IPS DF 6.9 (cell line): ENCODE data around the gene DEPDC1B.
"Not testable (repeated sequence)": the region's sequence is repeated elsewhere in the genome, so short reads cannot be mapped to it uniquely, and the experiment has no call there.

Source experiments
- DNase-seq: peaks from one replicate; pipeline ENCODE4 v3.0.0-alpha.2; 2013; ENCODE audit warnings: low read depth, low spot score
- H3K27ac ChIP-seq: one replicate; pipeline ENCODE4 v1.5.1; 2013; ENCODE audit warnings: low read length, control low read depth
- H3K27me3 ChIP-seq: 2 replicates; pipeline ENCODE4 v1.6.1; 2013; ENCODE audit warnings: mild to moderate bottlenecking, low read length; ENCODE audit not compliant: control insufficient read depth, insufficient read depth
- H3K36me3 ChIP-seq: 2 replicates; pipeline ENCODE4 v1.6.1; 2013; ENCODE audit warnings: low read length; ENCODE audit not compliant: control insufficient read depth, insufficient read depth
- H3K4me1 ChIP-seq: 2 replicates; pipeline ENCODE4 v1.6.1; 2013; ENCODE audit warnings: low read length; ENCODE audit not compliant: control insufficient read depth, insufficient read depth
- H3K4me3 ChIP-seq: 2 replicates; pipeline ENCODE4 v1.5.1; 2013; ENCODE audit warnings: mild to moderate bottlenecking, low read length
- H3K9me3 ChIP-seq: 2 replicates; pipeline ENCODE4 v1.6.1; 2013; ENCODE audit warnings: low read length, inconsistent platforms; ENCODE audit not compliant: control insufficient read depth, insufficient read depth
- WGBS: extraction: QIAGEN DNeasy Blood & Tissue Kit; methylation state at CpG from one replicate; pipeline ENCODE4 v1.1.7; 2013; ENCODE audit warnings: mixed read lengths, missing lambda C conversion rate; ENCODE audit not compliant: insufficient read length, insufficient coverage; 5-methylcytosine and 5-hydroxymethylcytosine counted together

Gene DEPDC1B

DNA sequence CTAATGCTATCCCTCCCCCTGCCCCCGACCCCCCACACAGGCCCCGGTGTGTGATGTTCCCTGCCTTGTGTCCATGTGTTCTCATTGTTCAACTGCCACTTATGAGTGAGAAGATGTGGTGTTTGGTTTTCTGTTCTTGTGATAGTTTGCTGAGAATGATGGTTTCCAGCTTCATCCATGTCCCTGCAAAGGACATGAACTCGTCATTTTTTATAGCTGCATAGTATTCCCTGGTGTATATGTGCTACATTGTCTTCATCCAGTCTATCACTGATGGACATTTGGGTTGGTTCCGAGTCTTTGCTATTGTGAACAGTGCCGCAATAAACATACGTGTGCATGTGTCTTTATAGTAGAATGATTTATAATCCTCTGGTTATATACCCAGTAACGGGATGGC is 75.1 kb downstream of the DEPDC1B start:
- not testable (repeated sequence) for H3K9me3 ChIP-seq, H3K36me3 ChIP-seq, H3K27ac ChIP-seq, H3K4me3 ChIP-seq, DNase-seq, H3K4me1 ChIP-seq, H3K27me3 ChIP-seq
- WGBS = no CpG with 5 or more reads among the region's 7 CpGs

DNA sequence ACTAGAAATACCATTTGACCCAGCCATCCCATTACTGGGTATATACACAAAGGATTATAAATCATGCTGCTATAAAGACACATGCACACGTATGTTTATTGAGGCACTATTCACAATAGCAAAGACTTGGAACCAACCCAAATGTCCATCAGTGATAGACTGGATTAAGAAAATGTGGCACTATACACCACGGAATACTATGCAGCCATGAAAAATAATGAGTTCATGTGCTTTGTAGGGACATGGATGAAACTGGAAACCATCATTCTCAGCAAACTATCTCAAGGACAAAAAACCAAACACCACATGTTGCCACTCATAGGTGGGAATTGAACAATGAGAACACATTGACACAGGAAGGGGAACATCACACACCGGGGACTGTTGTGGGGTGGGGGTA is 79.2 kb downstream of the DEPDC1B start:
- not testable (repeated sequence) for DNase-seq, H3K9me3 ChIP-seq, H3K27me3 ChIP-seq, H3K4me3 ChIP-seq, H3K36me3 ChIP-seq, H3K4me1 ChIP-seq, H3K27ac ChIP-seq
- WGBS = no CpG with 5 or more reads among the region's 3 CpGs

DNA sequence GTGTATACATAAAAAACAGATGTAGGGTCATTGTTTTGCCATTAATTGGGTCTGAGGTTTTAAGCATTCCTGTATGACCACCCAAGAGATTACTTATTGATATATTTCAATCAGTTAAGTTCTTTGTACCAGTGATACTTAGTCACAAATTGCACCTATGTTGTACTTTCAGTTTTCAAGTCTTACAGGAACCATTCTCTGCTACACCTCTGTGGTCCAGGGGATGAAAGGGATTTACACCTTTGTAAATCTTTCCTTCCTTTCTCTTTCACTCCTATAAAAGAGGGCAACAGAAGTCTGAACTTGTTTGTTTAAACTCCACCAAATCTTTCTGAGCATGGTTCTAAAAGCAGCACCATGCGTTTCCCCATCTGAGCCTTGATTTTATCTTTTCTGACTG is 86.1 kb downstream of the DEPDC1B start:
- H3K27ac ChIP-seq = no peak overlapping the region
- H3K9me3 ChIP-seq = no peaks in the 10 kb centered on the region; the same call in 1 of the 2 replicates
- no peaks in the 10 kb centered on the region for H3K27me3 ChIP-seq
- no peak for DNase-seq
- 0 out of 2 replicates have a peak, but pooled peaks cover 2% of the 10 kb centered on the region for H3K36me3 ChIP-seq
- no peak overlapping the region for H3K4me3 ChIP-seq
- WGBS = no CpG with 5 or more reads among the region's 1 CpG
- H3K4me1 ChIP-seq = no peaks in the 10 kb centered on the region

DNA sequence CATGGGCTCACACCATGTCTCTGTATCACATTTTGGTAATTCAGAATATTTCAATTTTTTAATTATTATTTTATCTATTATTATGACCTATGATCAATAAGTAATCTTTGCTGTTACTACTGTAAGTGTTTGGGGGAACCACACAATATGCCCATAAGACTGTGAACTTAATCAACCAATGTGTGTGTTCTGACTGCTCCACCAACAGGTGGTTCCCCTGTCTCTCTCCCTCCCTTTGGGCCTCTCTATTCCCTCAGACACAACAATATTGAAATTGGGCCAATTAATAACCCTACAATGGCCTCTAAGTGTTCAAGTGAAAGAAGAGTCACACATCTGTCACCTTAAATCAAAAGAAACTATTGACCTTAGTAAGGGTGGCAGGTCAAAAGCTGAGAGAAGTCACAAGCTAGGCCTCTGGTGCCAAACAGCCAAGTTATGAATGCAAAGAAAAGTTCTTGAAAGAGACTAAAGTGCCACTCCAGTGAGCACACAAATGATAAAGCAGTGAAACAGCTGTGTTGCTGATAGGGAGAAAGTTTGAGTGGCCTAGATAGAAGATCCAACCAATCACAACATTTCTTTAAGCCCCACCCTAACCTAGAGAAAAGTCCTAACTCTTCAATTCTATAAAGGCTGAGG is 88.7 kb downstream of the DEPDC1B start:
- Histone ChIP-seq H3K4me3 (no peak overlapping the region), H3K27me3 (no peaks in the 10 kb centered on the region), H3K4me1 (no peaks in the 10 kb centered on the region), H3K27ac (no peak overlapping the region), H3K36me3 (0 out of 2 replicates have a peak, but pooled peaks cover 2% of the 10 kb centered on the region), H3K9me3 (no peaks in the 10 kb centered on the region; the same call in 1 of the 2 replicates)
- DNase-seq = no peak

DNA sequence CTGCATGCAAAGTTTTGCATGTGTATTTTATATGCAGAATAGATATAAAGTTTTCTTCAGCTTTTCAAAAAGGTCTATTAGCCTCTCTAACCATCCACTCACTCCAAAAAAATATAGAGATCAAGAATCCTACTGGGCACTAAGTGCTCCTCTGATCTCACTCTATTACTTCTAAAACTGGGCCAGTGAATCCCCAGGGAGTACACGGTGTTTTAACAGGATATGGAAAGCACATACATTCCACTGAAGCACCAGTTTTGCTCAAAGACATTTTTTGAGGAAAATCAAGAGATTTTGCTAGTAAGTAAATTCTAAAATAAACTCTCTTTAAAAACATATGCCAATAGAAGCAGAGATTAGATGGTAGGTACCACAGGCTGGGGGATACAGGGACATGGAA is 95.2 kb downstream of the DEPDC1B start:
- DNase-seq = no peak
- H3K36me3 ChIP-seq = peaks cover 3% of the 10 kb centered on the region; the same call in 1 of the 2 replicates
- no CpG with 5 or more reads among the region's 1 CpG for WGBS

DNA sequence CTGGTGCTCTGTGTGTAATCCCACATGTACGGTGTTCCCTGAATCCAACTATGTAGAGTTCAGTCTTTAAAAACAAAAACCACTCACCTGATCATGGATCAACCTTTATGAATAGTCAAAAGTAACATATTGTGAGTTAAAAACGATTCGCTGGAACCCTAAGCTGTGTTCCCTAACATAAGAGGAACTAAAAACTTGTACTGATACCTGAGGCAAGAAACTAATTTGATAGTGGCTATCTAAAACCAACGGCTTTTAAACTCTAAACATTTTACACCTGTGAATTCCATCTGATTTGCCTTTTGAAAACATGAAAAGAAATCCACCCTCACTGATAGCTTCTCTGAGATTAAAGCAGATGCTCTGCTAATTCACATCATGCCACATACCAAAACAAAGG is 101.5 kb downstream of the DEPDC1B start:
- no peak overlapping the region for H3K27ac ChIP-seq
- no CpG with 5 or more reads among the region's 4 CpGs for WGBS
- H3K9me3 ChIP-seq = no peaks in the 10 kb centered on the region
- peaks cover 3% of the 10 kb centered on the region; the same call in 1 of the 2 replicates for H3K36me3 ChIP-seq
- no peaks in the 10 kb centered on the region for H3K4me1 ChIP-seq
- no peak for DNase-seq
- no peak overlapping the region for H3K4me3 ChIP-seq
- H3K27me3 ChIP-seq = no peaks in the 10 kb centered on the region

More for the DNA sequence above, 95.2 kb downstream of the DEPDC1B start:
- Histone ChIP-seq H3K27ac (no peak overlapping the region), H3K4me1 (no peaks in the 10 kb centered on the region), H3K4me3 (no peak overlapping the region), H3K9me3 (no peaks in the 10 kb centered on the region), H3K27me3 (no peaks in the 10 kb centered on the region)

DNA sequence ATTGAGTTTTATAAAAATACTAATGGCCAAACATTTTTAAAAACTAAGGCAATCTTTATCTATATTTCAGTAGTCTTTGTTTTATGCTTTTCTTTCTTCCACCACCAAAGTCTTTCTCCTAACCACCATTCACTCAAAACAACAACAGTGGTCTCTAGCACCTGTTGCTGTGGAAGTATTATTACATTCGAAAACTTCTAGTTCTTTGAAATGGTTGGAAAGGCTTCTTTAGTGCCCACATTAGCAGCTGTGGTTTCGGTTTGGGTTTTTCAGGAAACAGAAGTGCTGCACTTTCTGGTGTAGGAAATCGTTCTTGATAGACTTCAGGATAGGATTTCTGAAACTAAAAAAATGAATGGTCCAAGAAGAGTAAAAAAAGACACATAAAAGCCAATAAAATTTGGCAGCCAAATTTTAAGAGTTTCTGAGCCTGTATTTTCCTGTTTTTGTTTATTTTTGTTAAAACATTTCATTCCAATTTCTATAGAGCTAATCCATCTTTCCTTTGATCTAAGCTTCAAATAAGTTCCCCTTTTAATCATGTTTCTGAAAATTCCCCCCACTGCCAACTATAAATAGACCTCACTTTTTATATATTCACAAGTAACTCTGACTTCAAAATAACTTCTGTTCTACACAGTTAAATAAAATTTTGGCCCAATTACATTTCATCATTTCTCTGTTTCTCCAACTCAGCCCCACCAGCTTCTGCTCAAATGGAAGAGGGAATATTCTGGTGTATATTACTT is 102.2 kb downstream of the DEPDC1B start:
- Histone ChIP-seq H3K4me1 (no peaks in the 10 kb centered on the region), H3K36me3 (no peaks in the 10 kb centered on the region; the same call in 1 of the 2 replicates), H3K27me3 (no peaks in the 10 kb centered on the region), H3K27ac (no peak overlapping the region), H3K4me3 (no peak overlapping the region), H3K9me3 (no peaks in the 10 kb centered on the region)
- no CpG with 5 or more reads among the region's 3 CpGs for WGBS
- no peak for DNase-seq

DNA sequence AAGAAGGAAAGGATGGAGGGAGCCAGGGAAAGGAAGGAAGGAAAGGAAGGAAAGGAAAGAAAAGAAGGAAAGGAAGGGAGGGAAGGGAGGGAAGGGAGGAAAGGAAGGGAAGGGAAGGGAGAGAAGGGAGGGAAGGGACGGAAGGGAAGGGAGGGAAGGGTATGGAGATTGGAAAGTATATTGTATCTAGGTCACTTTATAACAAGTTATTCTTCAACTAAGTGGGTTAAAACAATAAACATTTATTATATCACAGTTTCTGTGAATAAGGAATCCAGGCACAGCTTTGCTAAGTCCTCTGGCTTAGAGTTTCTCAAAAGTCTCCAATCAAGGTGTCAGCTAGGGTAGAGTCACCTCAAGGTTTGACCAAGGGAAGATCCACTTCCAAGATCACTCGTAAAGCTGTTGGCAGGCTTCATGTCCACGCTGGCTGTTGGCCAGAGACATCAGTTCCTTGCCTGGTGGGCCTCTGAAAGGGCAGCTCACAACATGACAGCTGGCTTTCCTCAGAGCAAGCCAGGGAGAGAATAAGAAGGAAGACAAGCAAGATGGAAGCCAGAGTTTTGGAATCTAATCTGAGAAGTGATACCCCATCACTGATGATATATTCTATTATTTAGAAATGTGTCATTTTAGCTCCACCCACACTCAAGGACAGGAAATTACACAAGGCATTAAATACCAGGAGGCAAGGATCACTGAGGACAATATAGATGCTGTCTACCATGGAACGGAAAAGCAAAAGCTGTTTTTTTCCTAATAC is 105.1 kb downstream of the DEPDC1B start:
- DNase-seq = no peak
- Histone ChIP-seq H3K36me3 (no peaks in the 10 kb centered on the region; the same call in 1 of the 2 replicates), H3K4me3 (no peak overlapping the region), H3K9me3 (no peaks in the 10 kb centered on the region), H3K4me1 (no peaks in the 10 kb centered on the region), H3K27me3 (no peaks in the 10 kb centered on the region), H3K27ac (no peak overlapping the region)
- WGBS = 91% methylated on average over 1 of the region's 4 CpGs

DNA sequence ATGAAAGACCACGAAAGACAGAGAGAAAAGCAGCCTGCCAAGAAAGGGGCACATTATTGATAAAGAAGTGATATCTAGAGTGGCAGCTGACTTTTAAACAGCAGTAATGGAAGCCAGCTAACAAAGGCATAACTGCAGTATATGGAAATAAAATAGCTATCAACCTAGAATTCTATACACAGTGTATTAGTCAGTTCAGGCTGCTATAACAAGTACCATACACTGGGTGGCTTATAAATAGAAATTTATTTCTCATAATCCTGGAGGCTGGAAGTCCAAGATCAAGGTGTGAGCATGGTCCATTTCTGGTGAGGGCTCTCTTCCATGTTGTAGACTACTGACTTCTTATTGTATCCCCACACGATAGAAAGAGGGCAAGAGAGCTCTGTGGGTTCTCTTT is 109.8 kb downstream of the DEPDC1B start:
- no peaks in the 10 kb centered on the region for H3K9me3 ChIP-seq
- no CpG with 5 or more reads among the region's 2 CpGs for WGBS
- H3K27me3 ChIP-seq = no peaks in the 10 kb centered on the region
- DNase-seq = no peak
- no peaks in the 10 kb centered on the region; the same call in 1 of the 2 replicates for H3K36me3 ChIP-seq
- no peak overlapping the region for H3K27ac ChIP-seq
- no peaks in the 10 kb centered on the region for H3K4me1 ChIP-seq
- no peak overlapping the region for H3K4me3 ChIP-seq

DNA sequence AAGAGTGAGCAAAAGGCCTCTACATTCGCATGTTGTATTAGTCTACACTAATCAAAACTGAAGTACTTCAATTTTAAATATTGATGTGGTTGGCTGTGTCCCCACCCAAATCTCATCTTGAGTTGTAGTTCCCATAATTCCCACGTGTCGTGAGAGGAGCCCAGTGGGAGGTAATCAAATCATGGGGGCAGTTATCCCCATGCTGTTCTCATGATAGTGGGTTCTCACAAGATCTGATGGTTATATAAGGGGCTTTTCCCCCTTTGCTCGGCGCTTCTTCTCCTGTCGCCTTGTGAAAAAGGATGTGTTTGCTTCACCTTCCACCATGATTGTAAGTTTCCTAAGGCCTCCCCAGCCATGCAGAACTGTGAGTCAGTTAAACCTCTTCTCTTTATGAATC is 112.7 kb downstream of the DEPDC1B start:
- not testable (repeated sequence) for DNase-seq, H3K27ac ChIP-seq, H3K9me3 ChIP-seq, H3K27me3 ChIP-seq, H3K4me3 ChIP-seq, H3K4me1 ChIP-seq, H3K36me3 ChIP-seq
- no CpG with 5 or more reads among the region's 6 CpGs for WGBS
